Measurements from ENCODE around the gene SCG5. TPM values are rescaled to one million over a fixed set of nuclear protein-coding genes. Genes with fewer than 3 reads are reported as not detected.

The SCG5 gene
- total RNA-seq, 2 experiments from 2014 or later: 3.5 to 4.3 TPM

GRCh38 chr15:32646291-32646690 lies 4.8 kb downstream of the SCG5 start:
- ATAC-seq (no peak), DNase-seq (no peak)
- Mint-ChIP-seq H3K4me1 (no peaks in the 10 kb centered on the region), H3K9me3 (ENCODE audit: low read depth) (no peaks in the 10 kb centered on the region), H3K27me3 (no peaks in the 10 kb centered on the region), H3K36me3 (peaks cover 35% of the 10 kb centered on the region), H3K27ac (no peak overlapping the region), H3K4me3 (no peak overlapping the region)
- CTCF ChIA-PET: no interaction called here

GRCh38 chr15:32649342-32649741 lies 7.8 kb downstream of the SCG5 start:
- Mint-ChIP-seq H3K9me3 (ENCODE audit: low read depth) (no peaks in the 10 kb centered on the region), H3K27me3 (no peaks in the 10 kb centered on the region), H3K27ac (no peak overlapping the region), H3K36me3 (peaks cover 30% of the 10 kb centered on the region), H3K4me3 (no peak overlapping the region), H3K4me1 (no peaks in the 10 kb centered on the region)
- no peak for DNase-seq
- CTCF ChIA-PET: interaction anchor here (0.6 to 1.1 kb wide), 3 partner anchors 9 to 20 kb away, joined by 3 to 4 read pairs (median 3); no protein-coding TSS in a partner anchor
- no peak for ATAC-seq

GRCh38 chr15:32651229-32651837 lies 9.8 kb downstream of the SCG5 start:
- Mint-ChIP-seq H3K27ac (no peak overlapping the region), H3K4me3 (no peak overlapping the region), H3K36me3 (peaks cover 33% of the 10 kb centered on the region), H3K27me3 (no peaks in the 10 kb centered on the region), H3K4me1 (peaks cover 2% of the 10 kb centered on the region), H3K9me3 (ENCODE audit: low read depth) (no peaks in the 10 kb centered on the region)
- peak; percentile 71 for ATAC-seq
- peak; percentile 66 for DNase-seq
- CTCF ChIA-PET: interaction anchor here (0.5 to 1.9 kb wide), 9 partner anchors 8 to 342 kb away, joined by 3 to 7 read pairs (median 4); partner anchors contain the start of gene SCG5

GRCh38 chr15:32652178-32652577 lies 10.7 kb downstream of the SCG5 start:
- H3K36me3 Mint-ChIP-seq: peaks cover 36% of the 10 kb centered on the region
- CTCF ChIA-PET: interaction anchor here (0.7 kb wide), 1 partner anchor 1180 kb away, joined by 3 read pairs; no protein-coding TSS in a partner anchor
- H3K9me3 Mint-ChIP-seq (ENCODE audit: low read depth): no peaks in the 10 kb centered on the region
- ATAC-seq (no peak), DNase-seq (no peak)
- H3K27ac Mint-ChIP-seq: no peak overlapping the region
- H3K4me1 Mint-ChIP-seq: peaks cover 8% of the 10 kb centered on the region
- no peaks in the 10 kb centered on the region for H3K27me3 Mint-ChIP-seq
- no peak overlapping the region for H3K4me3 Mint-ChIP-seq

- ATAC-seq (no peak), DNase-seq (no peak)
- peaks cover 25% of the 10 kb centered on the region for H3K36me3 Mint-ChIP-seq
- H3K27ac Mint-ChIP-seq: no peak overlapping the region
- H3K9me3 Mint-ChIP-seq (ENCODE audit: low read depth): no peaks in the 10 kb centered on the region
- H3K4me3 Mint-ChIP-seq: no peak overlapping the region
- H3K4me1 Mint-ChIP-seq: peaks cover 11% of the 10 kb centered on the region
- H3K27me3 Mint-ChIP-seq: no peaks in the 10 kb centered on the region
- CTCF ChIA-PET: interaction anchor here (0.7 to 2.6 kb wide), 2 partner anchors 10 to 12 kb away, joined by 3 to 8 read pairs; no protein-coding TSS in a partner anchor
Measured at GRCh38 chr15:32656091-32656490, 14.6 kb downstream of the SCG5 start.

GRCh38 chr15:32656496-32656895 lies 15.0 kb downstream of the SCG5 start:
- no peak for ATAC-seq
- Mint-ChIP-seq H3K36me3 (peaks cover 25% of the 10 kb centered on the region), H3K4me3 (no peak overlapping the region), H3K27me3 (no peaks in the 10 kb centered on the region), H3K4me1 (peaks cover 11% of the 10 kb centered on the region), H3K9me3 (ENCODE audit: low read depth) (no peaks in the 10 kb centered on the region), H3K27ac (no peak overlapping the region)
- DNase-seq: no peak
- CTCF ChIA-PET: interaction anchor here (2.6 kb wide), 1 partner anchor 10 kb away, joined by 8 read pairs; no protein-coding TSS in a partner anchor

- no peaks in the 10 kb centered on the region for H3K9me3 Mint-ChIP-seq (ENCODE audit: low read depth)
- no peak for DNase-seq
- H3K27me3 Mint-ChIP-seq: no peaks in the 10 kb centered on the region
- peak; percentile 66 for ATAC-seq
- H3K4me3 Mint-ChIP-seq: no peak overlapping the region
- H3K36me3 Mint-ChIP-seq: peaks cover 22% of the 10 kb centered on the region
- CTCF ChIA-PET: interaction anchor here (1.6 to 2.6 kb wide), 2 partner anchors 9 to 339 kb away, joined by 3 to 8 read pairs; no protein-coding TSS in a partner anchor
- H3K27ac Mint-ChIP-seq: peak overlapping the region; percentile 0
- peaks cover 11% of the 10 kb centered on the region for H3K4me1 Mint-ChIP-seq
Measured at GRCh38 chr15:32657198-32657883, 15.8 kb downstream of the SCG5 start.

GRCh38 chr15:32657941-32658340 lies 16.4 kb downstream of the SCG5 start:
- H3K9me3 Mint-ChIP-seq (ENCODE audit: low read depth): no peaks in the 10 kb centered on the region
- no peak for DNase-seq
- no peaks in the 10 kb centered on the region for H3K27me3 Mint-ChIP-seq
- no peak overlapping the region for H3K27ac Mint-ChIP-seq
- ATAC-seq: no peak
- no peak overlapping the region for H3K4me3 Mint-ChIP-seq
- CTCF ChIA-PET: interaction anchor here (1.0 to 2.6 kb wide), 4 partner anchors 8 to 339 kb away, joined by 3 to 8 read pairs (median 3); no protein-coding TSS in a partner anchor
- peaks cover 15% of the 10 kb centered on the region for H3K4me1 Mint-ChIP-seq
- H3K36me3 Mint-ChIP-seq: peaks cover 26% of the 10 kb centered on the region

- H3K27ac Mint-ChIP-seq: no peak overlapping the region
- CTCF ChIA-PET: interaction anchor here (1.1 to 1.6 kb wide), 3 partner anchors 9 to 337 kb away, joined by 3 to 4 read pairs (median 4); no protein-coding TSS in a partner anchor
- no peak overlapping the region for H3K4me3 Mint-ChIP-seq
- no peaks in the 10 kb centered on the region for H3K9me3 Mint-ChIP-seq (ENCODE audit: low read depth)
- ATAC-seq (no peak), DNase-seq (no peak)
- H3K27me3 Mint-ChIP-seq: no peaks in the 10 kb centered on the region
- H3K36me3 Mint-ChIP-seq: peaks cover 25% of the 10 kb centered on the region
- H3K4me1 Mint-ChIP-seq: peaks cover 15% of the 10 kb centered on the region
Measured at GRCh38 chr15:32659340-32660155, 18.0 kb downstream of the SCG5 start.

- Mint-ChIP-seq H3K27me3 (no peaks in the 10 kb centered on the region), H3K9me3 (ENCODE audit: low read depth) (no peaks in the 10 kb centered on the region), H3K4me1 (peaks cover 4% of the 10 kb centered on the region), H3K27ac (no peak overlapping the region), H3K4me3 (no peak overlapping the region), H3K36me3 (peaks cover 8% of the 10 kb centered on the region)
- ATAC-seq: no peak
- no peak for DNase-seq
- CTCF ChIA-PET: interaction anchor here (0.9 to 2.5 kb wide), 2 partner anchors 10 to 19 kb away, joined by 3 to 7 read pairs; no protein-coding TSS in a partner anchor
Measured at GRCh38 chr15:32663671-32664070, 22.2 kb downstream of the SCG5 start.

GRCh38 chr15:32664796-32665195 lies 23.3 kb downstream of the SCG5 start:
- ATAC-seq: no peak
- Mint-ChIP-seq H3K9me3 (ENCODE audit: low read depth) (no peaks in the 10 kb centered on the region), H3K4me3 (no peak overlapping the region), H3K4me1 (peaks cover 4% of the 10 kb centered on the region), H3K27me3 (no peaks in the 10 kb centered on the region), H3K36me3 (peaks cover 10% of the 10 kb centered on the region), H3K27ac (no peak overlapping the region)
- CTCF ChIA-PET: no interaction called here
- no peak for DNase-seq

GRCh38 chr15:32667321-32667720 lies 25.8 kb downstream of the SCG5 start:
- Mint-ChIP-seq H3K4me3 (no peak overlapping the region), H3K27ac (no peak overlapping the region), H3K27me3 (no peaks in the 10 kb centered on the region), H3K36me3 (peaks cover 7% of the 10 kb centered on the region), H3K9me3 (ENCODE audit: low read depth) (no peaks in the 10 kb centered on the region), H3K4me1 (peaks cover 4% of the 10 kb centered on the region)
- DNase-seq: no peak
- CTCF ChIA-PET: no interaction called here
- ATAC-seq: no peak

- ATAC-seq (no peak), DNase-seq (no peak)
- Mint-ChIP-seq H3K27ac (no peak overlapping the region), H3K27me3 (no peaks in the 10 kb centered on the region), H3K4me1 (no peaks in the 10 kb centered on the region), H3K36me3 (peaks cover 1% of the 10 kb centered on the region), H3K9me3 (ENCODE audit: low read depth) (no peaks in the 10 kb centered on the region), H3K4me3 (no peak overlapping the region)
- CTCF ChIA-PET: interaction anchor here (1.0 to 1.4 kb wide), 2 partner anchors 325 to 329 kb away, joined by 3 read pairs; no protein-coding TSS in a partner anchor
Measured at GRCh38 chr15:32668942-32669341, 27.4 kb downstream of the SCG5 start.
